Stomach (tissue), 9 donors: ENCODE measurements around the gene HMGCS2. TPM values are rescaled to one million over a fixed set of nuclear protein-coding genes. Genes with fewer than 3 reads are reported as not detected.
A peak's percentile ranks its signal among the peaks of the same experiment; 100 is the strongest.

Experiments used
- DNase-seq, 2 donors: peaks; one replicate each; pipeline versions ENCODE4 v3.0.0 to v3.0.0-alpha.2; 2013 to 2019
- H3K27ac ChIP-seq, 5 donors: fragments of 200-600 bp in 4 of 5; sonication (generic) in 4 of 5; one replicate each; pipeline ENCODE4 v1.5.1; 2013 to 2019; ENCODE audit warnings: mild to moderate bottlenecking in 1 of 5, moderate library complexity in 1 of 5
- H3K27me3 ChIP-seq, 3 donors: fragments of 200-600 bp; sonication (generic); one replicate each; pipeline ENCODE4 v1.5.1; 2017 to 2019; ENCODE audit warnings: mixed run types in 1 of 3
- H3K36me3 ChIP-seq, 4 donors: fragments of 200-600 bp; sonication (generic); 1 replicate in 3 of 4; 2 replicates in 1 of 4; pipeline ENCODE4 v1.5.1; 2016 to 2019
- H3K4me1 ChIP-seq, 4 donors: fragments of 200-600 bp; sonication (generic); one replicate each; pipeline ENCODE4 v1.5.1; 2016 to 2019
- H3K4me3 ChIP-seq, 4 donors: fragments of 200-600 bp; sonication (generic) in 3 of 4; one replicate each; pipeline ENCODE4 v1.5.1; 2016 to 2019; ENCODE audit warnings: mild to moderate bottlenecking in 1 of 4
- H3K9me3 ChIP-seq, 4 donors: fragments of 200-600 bp; sonication (generic); one replicate each; pipeline ENCODE4 v1.5.1; 2016 to 2019
- EP300 ChIP-seq: sonication (generic); formaldehyde crosslinking; IDR thresholded peaks from one replicate; pipeline ENCODE4 v1.6.1; 2017; ENCODE audit warnings: antibody characterized with exemption
- POLR2A ChIP-seq, 4 donors: fragments of 450-650 bp; IDR thresholded peaks; one replicate each; pipeline ENCODE4 v1.6.1; 2016; ENCODE audit warnings: antibody characterized with exemption in 4 of 4, control low read depth in 2 of 4, mild to moderate bottlenecking in 1 of 4, moderate library complexity in 1 of 4
- POLR2AphosphoS5 ChIP-seq, 3 donors: sonication (generic); formaldehyde crosslinking; IDR thresholded peaks; one replicate each; pipeline ENCODE4 v1.6.1; 2016; ENCODE audit warnings: antibody characterized with exemption in 3 of 3
- WGBS, 5 donors: extraction: QIAGEN DNeasy Blood & Tissue Kit in 3 of 5; methylation state at CpG; one replicate each; pipeline versions ENCODE4 v1.1.5 to v1.1.7; 2013 to 2018; 5-methylcytosine and 5-hydroxymethylcytosine counted together
- intact Hi-C: fragments of 100-400 bp; cut with DNase I; formaldehyde crosslinking; loops from one replicate; pipeline ENCODE4 v1.15.1; 2023; ENCODE audit warnings: low total_unique reads
- polyA plus RNA-seq, 3 donors: library from polyadenylated mRNA; stranded (reverse); fragments of 200-250 nt; gene quantifications; one replicate each; pipeline ENCODE4 v1.2.3, GENCODE V29; 2013
- total RNA-seq, 5 donors: library from RNA; depleted of rRNA; stranded (reverse); fragments of >200 nt; gene quantifications; one replicate each; pipeline versions ENCODE4 v1.1.0 to v1.2.3, GENCODE V29; 2014 to 2016
- TF ChIP-seq, protein P1 (sequence below), 7 experiments: fragments of 450-650 bp in 4 of 7; fragments of 200-600 bp in 3 of 7; sonication (generic) in 3 of 7; IDR thresholded peaks; one replicate each; pipeline ENCODE4 v1.5.1; 2016 to 2019; ENCODE audit warnings: antibody characterized with exemption in 7 of 7, control low read depth in 2 of 7, mild to moderate bottlenecking in 1 of 7
- donor health status: healthy with polysubstance abuse.
- donor health status: Bipolar disorder and iron deficiency.
- donor health status: healthy.

The HMGCS2 gene
- total and polyA plus RNA-seq, 8 donors = 2.5 to 203 (median 57.6) TPM

DNA sequence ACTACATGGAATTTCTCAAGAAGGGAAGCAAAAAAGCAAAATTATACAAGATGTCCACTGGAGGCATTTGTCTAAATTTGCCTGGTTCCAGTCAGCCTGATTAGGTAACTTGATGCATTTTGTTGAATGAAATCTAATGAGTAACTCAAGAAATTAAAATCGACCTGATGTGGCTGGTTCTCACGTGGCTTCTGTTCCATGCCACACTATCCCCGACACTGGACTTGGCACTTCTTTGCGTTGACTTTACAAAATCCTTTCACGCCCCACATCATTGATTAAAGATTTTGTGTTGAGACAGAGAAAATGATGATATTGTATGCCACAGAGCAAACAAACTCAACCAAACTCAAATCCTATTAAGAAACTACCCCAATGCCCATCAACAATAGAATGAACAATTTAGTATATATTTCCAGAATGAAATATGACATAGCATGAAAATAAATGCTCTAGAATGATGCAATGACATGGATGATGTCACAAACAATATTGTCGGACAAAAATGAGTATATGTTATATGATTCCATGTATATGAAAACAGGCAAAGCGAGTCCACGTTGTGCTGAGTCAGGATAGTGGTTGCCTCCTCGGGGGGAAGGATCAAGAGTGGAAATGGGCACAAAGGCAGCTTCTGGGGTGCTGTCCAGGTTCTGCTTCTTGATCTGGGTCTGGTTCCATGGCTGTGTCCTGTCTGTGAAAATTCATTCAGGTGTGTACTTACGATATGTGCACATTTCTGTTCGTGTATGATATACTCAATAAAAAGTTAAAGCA, 12.9 kb upstream of the HMGCS2 start:
- H3K9me3 ChIP-seq = no peaks in the 10 kb centered on the region
- H3K4me1 ChIP-seq = peaks cover 13 to 47% (median 42%) of the 10 kb centered on the region in 4 donors
- no peaks in the 10 kb centered on the region for H3K36me3 ChIP-seq
- no peak overlapping the region for H3K27ac ChIP-seq
- no peak overlapping the region for H3K4me3 ChIP-seq
- no peak for TF ChIP-seq POLR2A (IDR thresholded peaks at IDR 0.05)
- TF ChIP-seq, protein P1, sequence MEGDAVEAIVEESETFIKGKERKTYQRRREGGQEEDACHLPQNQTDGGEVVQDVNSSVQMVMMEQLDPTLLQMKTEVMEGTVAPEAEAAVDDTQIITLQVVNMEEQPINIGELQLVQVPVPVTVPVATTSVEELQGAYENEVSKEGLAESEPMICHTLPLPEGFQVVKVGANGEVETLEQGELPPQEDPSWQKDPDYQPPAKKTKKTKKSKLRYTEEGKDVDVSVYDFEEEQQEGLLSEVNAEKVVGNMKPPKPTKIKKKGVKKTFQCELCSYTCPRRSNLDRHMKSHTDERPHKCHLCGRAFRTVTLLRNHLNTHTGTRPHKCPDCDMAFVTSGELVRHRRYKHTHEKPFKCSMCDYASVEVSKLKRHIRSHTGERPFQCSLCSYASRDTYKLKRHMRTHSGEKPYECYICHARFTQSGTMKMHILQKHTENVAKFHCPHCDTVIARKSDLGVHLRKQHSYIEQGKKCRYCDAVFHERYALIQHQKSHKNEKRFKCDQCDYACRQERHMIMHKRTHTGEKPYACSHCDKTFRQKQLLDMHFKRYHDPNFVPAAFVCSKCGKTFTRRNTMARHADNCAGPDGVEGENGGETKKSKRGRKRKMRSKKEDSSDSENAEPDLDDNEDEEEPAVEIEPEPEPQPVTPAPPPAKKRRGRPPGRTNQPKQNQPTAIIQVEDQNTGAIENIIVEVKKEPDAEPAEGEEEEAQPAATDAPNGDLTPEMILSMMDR (IDR thresholded peaks at IDR 0.05) = no peak
- no peak for TF ChIP-seq POLR2AphosphoS5 (IDR thresholded peaks at IDR 0.05)
- TF ChIP-seq EP300 = no peak
- WGBS, 5 donors = 84 to 92% (median 86%) methylated on average over 11 of the region's 11 CpGs
- intact Hi-C loops = no loop called here
- no peak for DNase-seq
- H3K27me3 ChIP-seq = no peaks in the 10 kb centered on the region

DNA sequence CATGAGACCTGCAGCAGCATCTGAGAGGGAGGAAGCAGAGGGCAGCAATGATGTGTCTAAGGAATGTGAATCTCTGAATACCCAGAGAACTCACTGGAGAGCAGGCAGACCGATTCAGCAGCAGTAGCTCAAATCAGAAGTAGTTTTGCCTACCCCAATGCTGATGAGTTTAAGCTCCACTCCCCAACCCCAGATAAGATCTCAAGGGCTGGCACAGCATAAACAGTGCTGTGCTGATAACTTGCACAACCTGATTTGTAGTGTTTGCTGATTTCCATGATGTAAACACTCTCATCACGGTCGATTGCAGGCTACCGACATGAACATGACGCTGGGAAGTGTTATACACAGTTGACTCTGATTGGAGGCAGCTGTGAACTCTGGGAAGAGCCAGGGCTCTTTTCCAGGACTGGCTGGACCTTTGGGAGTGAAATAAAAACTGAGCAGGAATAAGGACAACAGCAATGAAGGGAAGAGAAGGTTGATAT, 11.2 kb upstream of the HMGCS2 start:
- peak overlapping the region; percentile 32 to 90 (median 76) for H3K27ac ChIP-seq
- peak overlapping the region in 1 of 4 donors; percentile 15 for H3K4me3 ChIP-seq
- intact Hi-C loops = no loop called here
- no peaks in the 10 kb centered on the region for H3K36me3 ChIP-seq
- H3K9me3 ChIP-seq = no peaks in the 10 kb centered on the region
- 8 to 28% (median 10%) methylated on average over 5 of the region's 5 CpGs for WGBS, 5 donors
- TF ChIP-seq EP300 (no peak), POLR2AphosphoS5 (IDR thresholded peaks at IDR 0.05) (peak; percentile 31 to 80 (median 77))
- DNase-seq = peak; percentile 64 to 80
- H3K27me3 ChIP-seq = no peaks in the 10 kb centered on the region
- H3K4me1 ChIP-seq = peaks cover 13 to 48% (median 40%) of the 10 kb centered on the region in 4 donors

DNA sequence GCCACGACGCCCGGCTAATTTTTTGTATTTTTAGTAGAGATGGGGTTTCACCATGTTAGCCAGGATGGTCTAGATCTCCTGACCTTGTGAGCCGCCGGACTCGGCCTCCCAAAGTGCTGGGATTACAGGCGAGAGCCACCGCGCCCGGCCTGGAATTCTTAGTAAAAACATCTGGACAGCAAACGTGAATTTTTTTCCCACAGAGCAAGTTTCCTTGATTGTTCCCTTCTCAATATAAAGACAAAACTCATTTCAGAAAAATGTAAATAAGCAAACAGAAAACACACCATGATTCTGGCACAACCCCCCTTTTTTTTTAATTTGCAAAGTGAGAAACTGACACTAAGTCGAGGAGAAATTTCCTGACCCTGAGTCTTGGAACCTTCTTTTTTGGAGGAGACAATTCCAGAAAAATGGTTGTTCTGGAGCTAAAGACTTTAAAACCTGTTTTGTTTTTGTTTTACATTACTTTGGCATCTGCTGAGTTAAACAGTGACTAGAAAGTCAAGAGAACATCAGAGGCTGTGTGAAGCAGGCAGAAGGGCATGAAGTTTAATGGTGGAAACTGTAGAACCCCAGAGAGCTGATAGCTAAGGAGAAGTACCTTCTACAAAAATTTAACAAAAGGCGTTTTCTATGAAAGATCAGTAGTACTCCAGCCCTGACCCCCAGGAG, 10.3 kb upstream of the HMGCS2 start:
- TF ChIP-seq, protein P1 (IDR thresholded peaks at IDR 0.05) = no peak
- TF ChIP-seq POLR2A (IDR thresholded peaks at IDR 0.05) (no peak), POLR2AphosphoS5 (IDR thresholded peaks at IDR 0.05) (no peak), EP300 (no peak)
- intact Hi-C loops = no loop called here
- DNase-seq = peak in 1 of 2 donors; percentile 41

DNA sequence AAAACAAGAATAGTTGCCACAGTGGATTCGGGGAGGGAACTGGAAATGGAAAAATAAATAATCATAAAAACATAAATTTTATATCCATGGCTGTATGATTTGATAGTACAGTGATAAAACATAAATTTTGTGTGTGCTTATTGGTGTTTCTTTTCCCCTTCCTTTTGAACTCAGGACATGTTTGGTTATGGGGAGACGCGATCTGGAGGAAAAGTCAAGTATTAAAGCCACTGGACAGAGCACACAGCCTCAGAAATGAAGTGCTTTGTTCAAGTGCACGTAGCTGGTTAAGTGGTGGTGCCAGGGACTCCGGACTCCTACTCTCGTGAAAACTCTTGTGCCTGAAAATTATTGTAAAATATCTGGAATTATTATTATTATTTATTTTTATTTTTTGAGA, 9.7 kb upstream of the HMGCS2 start:
- Histone ChIP-seq H3K9me3 (no peaks in the 10 kb centered on the region), H3K27me3 (no peaks in the 10 kb centered on the region), H3K36me3 (no peaks in the 10 kb centered on the region), H3K27ac (peak overlapping the region in 1 of 5 donors; percentile 87), H3K4me3 (no peak overlapping the region), H3K4me1 (peaks cover 14 to 49% (median 40%) of the 10 kb centered on the region in 4 donors)
- TF ChIP-seq, protein P1 (IDR thresholded peaks at IDR 0.05) = no peak
- no peak for TF ChIP-seq POLR2AphosphoS5 (IDR thresholded peaks at IDR 0.05)
- TF ChIP-seq POLR2A (IDR thresholded peaks at IDR 0.05) = no peak
- TF ChIP-seq EP300 = no peak
- 89 to 94% (median 91%) methylated on average over 6 of the region's 6 CpGs for WGBS, 5 donors
- no peak for DNase-seq
- intact Hi-C loops = no loop called here

More for the DNA sequence above, 10.3 kb upstream of the HMGCS2 start:
- Histone ChIP-seq H3K4me3 (no peak overlapping the region), H3K27me3 (no peaks in the 10 kb centered on the region), H3K9me3 (no peaks in the 10 kb centered on the region), H3K27ac (peak overlapping the region; percentile 32 to 87 (median 55)), H3K36me3 (no peaks in the 10 kb centered on the region), H3K4me1 (peaks cover 13 to 49% (median 40%) of the 10 kb centered on the region in 4 donors)
- 68 to 80% (median 76%) methylated on average over 12 to 13 of the region's 13 CpGs for WGBS, 5 donors
